Activated CD8-positive, alpha-beta memory T cell treated with anti-CD3 and anti-CD28 coated beads for 1 hour (primary cell): Measurements from ENCODE around the gene USP26.
"Not testable (repeated sequence)": the region's sequence is repeated elsewhere in the genome, so short reads cannot be mapped to it uniquely, and the experiment has no call there.

Experiments
- DNase-seq, 2 donors: peaks; one replicate each; pipeline ENCODE4 v3.0.0-alpha.2; 2020; ENCODE audit warnings: low read depth in 1 of 2; ENCODE audit errors: extremely low read depth in 1 of 2

The USP26 gene, protein sequence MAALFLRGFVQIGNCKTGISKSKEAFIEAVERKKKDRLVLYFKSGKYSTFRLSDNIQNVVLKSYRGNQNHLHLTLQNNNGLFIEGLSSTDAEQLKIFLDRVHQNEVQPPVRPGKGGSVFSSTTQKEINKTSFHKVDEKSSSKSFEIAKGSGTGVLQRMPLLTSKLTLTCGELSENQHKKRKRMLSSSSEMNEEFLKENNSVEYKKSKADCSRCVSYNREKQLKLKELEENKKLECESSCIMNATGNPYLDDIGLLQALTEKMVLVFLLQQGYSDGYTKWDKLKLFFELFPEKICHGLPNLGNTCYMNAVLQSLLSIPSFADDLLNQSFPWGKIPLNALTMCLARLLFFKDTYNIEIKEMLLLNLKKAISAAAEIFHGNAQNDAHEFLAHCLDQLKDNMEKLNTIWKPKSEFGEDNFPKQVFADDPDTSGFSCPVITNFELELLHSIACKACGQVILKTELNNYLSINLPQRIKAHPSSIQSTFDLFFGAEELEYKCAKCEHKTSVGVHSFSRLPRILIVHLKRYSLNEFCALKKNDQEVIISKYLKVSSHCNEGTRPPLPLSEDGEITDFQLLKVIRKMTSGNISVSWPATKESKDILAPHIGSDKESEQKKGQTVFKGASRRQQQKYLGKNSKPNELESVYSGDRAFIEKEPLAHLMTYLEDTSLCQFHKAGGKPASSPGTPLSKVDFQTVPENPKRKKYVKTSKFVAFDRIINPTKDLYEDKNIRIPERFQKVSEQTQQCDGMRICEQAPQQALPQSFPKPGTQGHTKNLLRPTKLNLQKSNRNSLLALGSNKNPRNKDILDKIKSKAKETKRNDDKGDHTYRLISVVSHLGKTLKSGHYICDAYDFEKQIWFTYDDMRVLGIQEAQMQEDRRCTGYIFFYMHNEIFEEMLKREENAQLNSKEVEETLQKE

DNA sequence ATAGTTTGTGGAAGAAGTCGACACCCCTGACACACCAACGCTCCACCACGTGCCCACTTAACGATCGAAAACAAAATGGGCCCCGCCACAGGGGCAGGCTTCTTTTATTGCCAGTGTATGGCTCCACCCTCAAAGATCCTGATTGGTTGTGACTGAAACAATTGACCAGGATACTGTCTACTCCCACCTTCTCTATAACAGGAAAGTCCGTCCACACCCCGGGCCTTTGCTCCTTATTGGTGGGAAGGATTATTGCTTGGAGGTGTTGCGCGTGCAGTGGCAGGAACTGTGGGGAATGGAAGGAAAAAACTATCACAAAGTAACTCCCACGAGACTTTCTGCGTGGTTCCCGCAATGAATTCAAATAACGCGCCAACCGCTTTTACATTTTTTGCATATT, at the start of gene USP26:
TSS of gene USP26 (minus strand) at position 79 of the 400 bp plus-strand sequence. CDS start 68,889 bp downstream, outside the sequence.
- DNase-seq, result no peak

DNA sequence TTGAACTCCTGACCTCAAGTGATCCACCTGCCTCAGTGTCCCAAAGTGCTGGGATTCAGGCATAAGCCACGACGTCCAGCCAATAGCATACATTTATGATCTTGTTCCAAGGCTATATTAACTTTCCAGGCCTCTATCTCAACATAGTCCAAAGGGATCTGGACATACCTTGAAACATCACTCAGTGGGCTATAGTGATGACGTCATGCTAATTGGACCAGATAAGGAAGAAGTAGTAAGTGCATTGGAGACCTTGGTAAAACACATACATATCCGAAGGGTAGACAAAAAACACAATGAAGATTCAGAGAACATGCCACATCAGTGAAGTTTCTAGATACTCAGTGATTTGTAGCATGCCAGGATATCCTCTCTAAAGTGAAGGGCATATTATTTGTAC, 37.4 kb upstream of the USP26 start:
- DNase-seq, result no peak

DNA sequence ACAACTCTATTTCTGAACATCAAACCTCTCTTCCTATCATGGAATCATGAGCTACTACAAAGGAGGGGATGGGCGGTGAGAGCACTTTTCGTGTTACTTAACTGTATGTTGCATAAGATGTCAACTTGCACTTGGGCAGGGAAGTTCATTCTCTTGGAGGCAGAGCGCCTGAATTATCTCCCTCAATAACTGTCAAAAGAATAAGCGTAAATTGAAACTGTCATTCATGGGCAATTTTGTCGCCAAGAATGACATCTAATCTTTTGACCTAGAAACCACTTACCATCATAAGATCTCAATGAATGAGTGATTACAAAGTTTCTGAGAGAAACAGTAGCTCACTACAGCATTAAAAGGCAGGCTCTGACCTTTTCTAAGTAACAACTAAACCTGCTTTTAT, 23.5 kb upstream of the USP26 start:
- no peak for DNase-seq

DNA sequence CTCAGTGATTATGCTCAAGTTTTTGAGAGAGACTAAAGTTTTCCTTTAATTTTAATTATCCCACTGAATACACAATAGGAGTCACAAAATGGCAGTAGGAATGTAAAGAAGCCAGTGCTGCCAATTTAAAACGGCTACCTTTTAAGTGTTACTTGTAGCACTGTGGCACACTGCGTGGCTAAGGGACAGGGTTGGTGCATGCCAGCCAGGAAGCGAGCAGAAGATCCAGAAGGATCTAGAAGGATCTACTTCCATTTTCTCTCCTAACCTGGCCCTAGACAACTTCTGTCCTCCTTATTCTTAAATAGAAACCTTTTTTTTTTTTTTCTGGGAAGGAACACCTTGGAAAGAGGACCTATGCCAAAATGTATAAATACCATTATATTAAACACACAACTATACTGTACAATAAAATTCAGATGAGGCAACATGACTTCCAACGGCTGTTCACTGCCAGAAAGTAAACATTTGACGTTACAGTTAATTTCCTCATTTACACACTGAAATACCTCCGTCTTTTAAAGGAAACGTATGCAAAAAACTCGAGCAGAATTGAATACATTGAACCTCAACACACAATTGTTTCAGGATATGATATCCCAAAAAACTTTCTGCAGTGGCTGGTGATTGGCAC, 2.7 kb downstream of the USP26 start:
- DNase-seq, result no peak

DNA sequence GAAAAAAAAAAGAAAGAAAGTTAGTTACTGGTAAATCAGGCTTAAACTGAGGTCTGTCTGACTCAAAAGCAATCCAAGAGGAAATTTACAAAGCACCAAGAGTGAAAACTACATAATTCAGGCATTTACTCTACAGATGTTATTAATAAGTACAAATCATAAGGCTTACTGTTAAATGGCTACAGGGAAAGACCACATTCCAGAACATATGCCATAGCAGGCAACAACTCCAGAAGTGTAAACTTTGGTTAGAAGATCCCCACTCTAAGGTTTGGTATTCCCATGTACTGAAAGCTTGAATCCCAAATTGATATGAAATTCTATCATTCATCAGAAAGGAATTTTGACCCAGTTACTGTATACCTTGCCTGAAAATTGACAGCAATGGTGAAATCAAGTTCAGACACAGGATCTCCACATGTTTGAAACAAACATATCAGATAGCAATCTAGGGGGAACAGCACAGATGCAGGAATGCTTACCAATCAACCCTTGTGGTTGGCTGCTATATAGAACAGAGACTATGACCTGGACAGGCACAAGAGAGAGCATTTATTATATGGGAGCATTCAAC, 6.6 kb downstream of the USP26 start:
- DNase-seq, result no peak

DNA sequence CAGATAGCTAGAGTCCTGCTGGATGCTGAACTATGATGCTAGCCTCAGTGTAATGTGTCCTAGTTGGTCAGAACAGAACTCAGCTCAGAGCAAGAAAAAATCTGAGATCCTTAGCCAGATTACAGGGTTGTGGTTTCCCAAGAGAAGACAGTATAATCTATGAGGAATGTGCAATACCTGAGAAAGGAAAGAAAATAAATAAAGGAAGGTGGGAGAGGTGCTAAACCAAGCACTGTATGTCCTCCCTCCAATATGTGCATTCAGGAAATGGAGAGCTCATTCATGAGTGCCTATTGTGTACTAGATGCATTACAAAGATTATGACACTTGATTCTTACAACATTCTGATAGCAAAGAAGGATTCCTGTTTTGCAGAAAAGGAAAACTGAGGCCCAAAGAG, 7.5 kb downstream of the USP26 start:
- DNase-seq, result no peak

DNA sequence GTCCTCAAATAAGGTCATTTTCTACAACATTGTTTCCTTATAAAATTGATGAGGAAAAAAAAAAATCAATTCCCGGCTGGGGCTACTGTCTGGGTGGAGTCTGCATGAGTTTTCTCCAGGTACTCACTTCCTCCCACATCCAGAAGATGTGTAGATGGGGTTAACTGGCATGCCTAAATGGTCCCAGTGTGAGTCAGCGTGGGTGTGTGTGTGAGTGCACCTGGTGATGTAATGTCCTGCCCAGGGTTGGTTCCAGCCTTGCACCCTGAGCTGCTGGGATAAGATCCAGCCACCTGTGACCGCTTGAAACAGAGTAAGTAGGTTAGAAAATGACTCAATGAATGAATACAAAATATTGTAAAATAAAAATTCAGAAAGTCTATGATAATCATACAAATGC, 11.1 kb downstream of the USP26 start:
- DNase-seq, result no peak

DNA sequence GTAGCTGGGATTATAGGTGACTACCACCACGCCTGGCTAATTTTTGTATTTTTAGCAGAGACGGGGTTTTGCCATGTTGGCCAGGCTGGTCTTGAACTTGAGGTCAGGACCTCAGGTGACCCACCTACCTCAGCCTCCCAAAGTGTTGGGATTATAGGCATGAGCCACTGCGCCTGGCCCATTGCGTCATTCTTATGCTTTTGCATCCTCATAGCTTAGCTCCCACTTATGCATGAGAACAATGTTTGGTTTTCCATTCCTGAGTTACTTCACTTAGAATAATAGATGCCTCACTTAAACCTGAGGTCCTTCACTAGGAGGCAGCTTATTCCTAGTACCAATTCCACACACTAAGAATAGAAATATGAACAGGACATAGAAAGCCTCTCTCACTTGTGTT, 11.9 kb downstream of the USP26 start:
- not testable (repeated sequence) for DNase-seq

DNA sequence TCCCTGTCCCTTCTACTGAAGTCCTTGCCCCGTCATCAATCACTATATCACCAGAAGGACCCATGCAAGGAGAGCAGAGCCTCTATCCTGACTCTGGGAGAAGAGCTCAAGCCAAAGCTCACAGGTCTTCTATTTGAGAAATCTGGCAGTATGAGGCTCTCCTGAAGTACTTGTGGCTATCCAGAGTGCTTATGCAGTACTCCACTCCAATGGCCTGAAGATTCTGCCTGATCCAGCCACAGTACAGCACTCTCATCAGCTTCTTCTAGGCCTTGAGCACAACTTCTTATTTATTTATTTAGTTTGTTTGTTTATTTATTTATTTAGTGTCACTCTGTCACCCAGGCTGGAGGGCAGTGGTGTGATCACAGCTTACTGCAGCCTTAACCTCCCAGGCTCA, 13.0 kb downstream of the USP26 start:
- DNase-seq, result no peak

DNA sequence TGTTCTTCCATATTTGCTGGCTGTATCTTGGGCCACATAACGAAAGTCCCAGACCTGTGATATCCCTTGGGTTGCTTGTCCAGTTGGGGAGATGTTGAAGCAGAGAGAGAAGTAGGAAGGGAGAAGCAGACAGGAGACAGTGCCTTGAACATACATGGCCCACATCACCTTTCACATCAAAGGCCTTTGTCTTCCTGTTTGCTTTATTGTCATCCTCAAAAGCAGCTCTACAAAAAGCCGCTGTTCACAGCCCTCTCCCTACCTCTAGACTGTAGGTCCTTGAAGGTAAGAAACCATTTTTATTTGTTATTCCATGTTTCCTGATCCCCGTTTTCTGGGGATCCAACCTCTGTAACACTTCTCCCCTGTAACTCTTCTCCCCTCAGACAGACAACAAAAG, 14.9 kb downstream of the USP26 start:
- no peak for DNase-seq

DNA sequence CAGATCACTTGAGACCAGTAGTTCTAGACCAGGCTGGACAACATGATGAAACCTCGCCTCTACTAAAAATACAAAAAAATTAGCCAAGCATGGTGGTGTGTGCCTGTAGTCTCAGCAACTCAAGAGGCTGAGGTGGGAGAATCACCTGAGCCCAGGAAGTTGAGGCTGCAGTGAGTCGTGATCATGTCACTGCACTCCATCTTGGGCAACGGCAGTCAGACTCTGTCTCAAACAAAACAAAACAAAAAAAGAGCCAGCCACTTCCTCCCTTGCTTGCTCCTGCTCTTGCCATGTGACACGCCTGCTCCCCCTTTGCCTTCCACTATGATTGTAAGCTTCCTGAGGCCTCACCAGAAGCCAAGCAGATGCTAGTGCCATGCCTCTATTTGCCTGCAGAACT, 19.1 kb downstream of the USP26 start:
- not testable (repeated sequence) for DNase-seq

DNA sequence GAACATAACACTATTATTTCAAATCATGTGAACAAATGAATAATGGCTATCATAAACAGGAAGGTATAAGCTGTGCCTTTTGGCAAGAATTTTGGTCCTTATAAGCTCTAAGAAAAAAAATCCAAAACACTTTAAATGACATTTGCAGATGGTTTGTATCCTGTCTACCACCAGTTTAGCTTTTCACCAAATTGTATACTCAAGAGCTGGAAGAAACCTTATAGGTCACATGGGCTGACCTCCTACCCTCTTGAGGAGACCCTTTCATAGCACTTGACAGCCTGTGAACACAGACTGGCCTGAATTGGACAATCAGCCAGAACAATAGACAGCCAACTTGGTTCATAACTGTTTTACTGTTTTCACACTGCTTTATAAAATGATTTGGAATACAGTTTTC, 24.3 kb downstream of the USP26 start:
- DNase-seq, result no peak

DNA sequence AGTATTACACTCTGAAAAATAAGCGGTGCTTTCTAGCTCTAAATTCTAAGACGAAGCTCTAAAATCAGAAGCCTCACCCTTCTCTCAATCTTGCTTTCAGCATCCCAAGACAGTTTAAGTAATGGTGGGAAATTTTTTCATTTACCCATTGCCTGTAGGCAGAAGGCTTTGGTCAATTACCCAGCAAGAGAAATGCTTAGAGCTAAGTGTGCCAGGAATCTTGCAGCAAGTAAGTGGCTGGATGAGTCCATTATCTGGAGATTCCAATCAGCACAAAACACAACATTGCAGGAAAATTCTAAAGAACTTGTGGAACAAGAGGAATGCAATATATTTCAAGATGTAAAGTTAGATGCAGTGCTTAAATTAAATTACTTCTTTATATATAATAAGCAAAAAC, 28.4 kb downstream of the USP26 start:
- DNase-seq, result no peak

DNA sequence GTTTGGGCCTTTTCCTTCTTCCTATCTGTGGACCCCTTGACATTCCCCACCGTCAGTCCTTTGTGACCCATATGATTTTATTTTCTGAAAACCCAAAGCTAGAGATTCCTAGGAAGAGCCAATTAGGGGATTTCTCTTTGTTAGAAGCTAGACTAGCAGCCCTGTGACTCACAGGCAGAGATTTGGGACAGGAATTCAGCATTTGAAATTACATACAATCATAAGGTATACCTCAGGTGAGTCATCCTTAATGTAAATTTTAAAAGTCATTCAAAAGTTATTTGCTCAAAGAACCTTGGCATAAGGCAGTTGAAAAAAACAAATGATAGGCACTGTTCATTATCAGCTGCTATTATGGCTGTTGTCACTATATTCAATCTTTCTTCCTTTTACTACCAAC, 40.6 kb downstream of the USP26 start:
- DNase-seq, result no peak

DNA sequence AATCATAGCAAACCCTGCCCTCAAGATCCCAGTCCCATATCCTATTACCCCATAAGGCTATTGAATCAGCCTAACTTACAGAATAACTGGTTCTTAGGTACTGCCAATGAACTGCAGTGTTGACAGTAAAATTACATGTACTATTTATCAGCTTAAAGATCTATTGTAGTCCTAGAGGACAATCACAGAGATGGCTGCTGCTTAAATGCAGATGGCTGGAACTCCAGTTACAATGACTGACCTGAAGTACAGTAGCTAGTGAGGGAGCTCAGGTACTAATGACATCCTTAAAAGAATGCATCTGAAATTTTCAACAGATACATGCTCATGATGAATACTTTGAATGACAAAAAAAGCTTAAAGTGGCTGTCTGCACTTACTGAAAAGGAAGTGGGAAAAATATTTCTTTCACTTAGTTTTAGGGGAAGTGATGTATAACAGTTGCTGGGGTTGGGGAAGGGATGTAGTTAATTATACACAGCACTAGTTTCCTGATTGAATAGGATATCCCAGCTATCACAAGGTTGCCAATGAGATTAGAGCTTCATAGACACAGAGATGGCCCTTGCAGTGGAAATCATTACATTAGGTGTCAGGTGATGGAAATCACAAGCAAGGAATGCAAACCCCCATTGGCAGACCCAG, 42.0 kb downstream of the USP26 start:
- no peak for DNase-seq

DNA sequence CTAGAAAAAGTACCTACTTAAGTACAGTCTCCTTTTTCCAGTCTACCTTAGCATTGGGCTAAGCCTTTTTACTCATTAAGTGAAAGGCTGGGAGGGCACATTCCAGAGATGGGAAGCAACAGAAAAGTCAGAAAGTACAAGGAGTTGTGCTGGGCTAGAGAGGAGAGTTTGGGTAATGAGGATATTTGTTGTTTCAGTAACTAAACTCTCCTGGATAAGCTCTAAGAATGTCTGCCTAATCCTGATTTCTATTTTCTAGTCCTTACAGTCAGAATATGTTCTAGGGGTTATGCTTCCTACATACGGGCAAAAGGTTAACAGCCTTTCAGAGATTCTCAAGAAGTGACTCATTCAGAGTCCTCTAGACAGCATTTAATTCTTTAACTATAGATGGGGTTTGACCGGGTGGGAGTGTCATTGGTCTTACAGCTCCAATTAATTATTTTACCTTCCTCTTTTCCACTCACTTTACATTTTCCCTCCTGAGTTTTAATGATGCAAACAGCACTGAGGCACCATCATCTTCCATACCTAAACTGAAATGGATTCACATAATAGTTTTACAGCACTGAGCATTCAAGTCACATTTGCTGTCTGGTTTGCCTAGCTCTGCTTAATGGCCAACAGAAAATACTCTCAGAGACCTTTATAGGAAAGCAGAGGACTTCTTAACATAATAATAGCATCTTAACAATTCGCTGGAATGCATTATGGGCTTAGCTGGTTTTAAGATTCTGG, 42.9 kb downstream of the USP26 start:
- DNase-seq, result no peak

DNA sequence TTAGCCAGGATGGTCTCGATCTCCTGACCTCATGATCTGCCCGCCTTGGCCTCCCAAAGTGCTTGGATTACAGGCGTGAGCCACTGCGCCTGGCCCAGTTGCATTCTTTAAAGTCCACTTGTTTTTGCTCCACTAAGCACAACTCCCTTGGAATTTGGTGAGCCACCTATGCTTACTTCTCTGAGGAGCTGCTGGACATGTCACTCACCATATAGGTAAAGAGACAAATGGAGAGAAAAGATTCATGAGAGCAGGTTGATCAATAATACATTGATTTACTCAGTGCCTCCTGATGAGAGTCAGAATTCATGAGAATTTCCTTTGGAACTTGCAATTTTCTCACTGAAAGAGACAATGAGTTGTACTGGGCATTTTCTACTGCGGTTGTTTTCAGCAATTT, 48.2 kb downstream of the USP26 start:
- DNase-seq, result no peak

DNA sequence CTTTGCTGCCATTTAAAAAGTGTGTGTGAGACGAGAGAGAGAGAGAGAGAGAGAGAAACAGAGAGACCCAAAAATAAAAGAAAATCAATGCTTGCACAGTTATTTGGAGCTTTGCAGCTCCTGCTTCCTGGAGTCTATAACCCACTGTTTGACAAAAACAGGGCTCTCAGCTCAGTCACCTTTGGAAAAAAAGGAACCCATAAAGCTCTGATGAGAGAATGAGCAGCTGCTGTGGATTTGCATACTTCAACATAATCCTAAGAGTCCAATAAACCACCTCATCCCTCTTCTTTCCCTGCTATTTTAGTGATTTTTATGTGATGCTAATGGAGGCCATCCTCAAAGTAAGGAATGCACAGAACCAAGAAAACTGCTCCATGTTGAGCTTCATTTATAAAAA, 50.3 kb downstream of the USP26 start:
- DNase-seq, result no peak

DNA sequence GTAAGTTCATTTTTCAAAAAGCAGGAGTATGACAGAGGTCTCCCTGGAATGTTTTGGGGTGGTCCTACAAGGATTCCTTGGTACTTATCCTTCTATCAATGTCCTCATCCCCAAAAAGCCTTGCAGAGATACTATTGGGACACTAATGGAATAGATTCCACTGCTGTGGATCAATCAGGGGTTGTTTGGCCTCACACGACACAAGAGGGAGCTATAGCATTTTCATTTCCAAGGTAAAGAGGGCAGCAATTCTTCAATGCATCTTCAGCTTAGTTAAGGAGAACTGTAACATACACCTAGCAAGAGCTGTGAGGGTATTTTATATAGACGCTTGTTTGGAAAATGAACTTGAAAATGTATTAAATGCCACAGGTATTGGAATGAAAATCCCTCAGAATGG, 50.9 kb downstream of the USP26 start:
- no peak for DNase-seq
